IPS-20b (cell line): ENCODE measurements around the gene WDR91.

Experiments used
- H3K27ac ChIP-seq: one replicate; pipeline ENCODE4 v1.5.1; 2013; ENCODE audit warnings: low read length
- H3K27me3 ChIP-seq: 2 replicates; pipeline ENCODE4 v1.6.1; 2013; ENCODE audit warnings: mild to moderate bottlenecking, low read length, inconsistent platforms; ENCODE audit not compliant: insufficient read depth
- H3K36me3 ChIP-seq: 2 replicates; pipeline ENCODE4 v1.6.1; 2013; ENCODE audit warnings: low read depth, mild to moderate bottlenecking, inconsistent platforms, low read length, moderate library complexity; ENCODE audit not compliant: insufficient read depth
- H3K4me1 ChIP-seq: 2 replicates; pipeline ENCODE4 v1.6.1; 2013; ENCODE audit warnings: mild to moderate bottlenecking, control low read depth, inconsistent platforms, low read length, moderate library complexity; ENCODE audit not compliant: insufficient read depth
- H3K4me3 ChIP-seq: 2 replicates; pipeline ENCODE4 v1.5.1; 2013; ENCODE audit warnings: mild to moderate bottlenecking, low read length, inconsistent platforms
- H3K9ac ChIP-seq: 2 replicates; pipeline ENCODE4 v1.6.1; 2013; ENCODE audit warnings: low read depth, mild to moderate bottlenecking, inconsistent platforms, low read length, moderate library complexity
- H3K9me3 ChIP-seq: 2 replicates; pipeline ENCODE4 v1.6.1; 2013; ENCODE audit warnings: mild to moderate bottlenecking, low read depth, low read length, inconsistent platforms; ENCODE audit not compliant: insufficient read depth

The WDR91 gene

DNA sequence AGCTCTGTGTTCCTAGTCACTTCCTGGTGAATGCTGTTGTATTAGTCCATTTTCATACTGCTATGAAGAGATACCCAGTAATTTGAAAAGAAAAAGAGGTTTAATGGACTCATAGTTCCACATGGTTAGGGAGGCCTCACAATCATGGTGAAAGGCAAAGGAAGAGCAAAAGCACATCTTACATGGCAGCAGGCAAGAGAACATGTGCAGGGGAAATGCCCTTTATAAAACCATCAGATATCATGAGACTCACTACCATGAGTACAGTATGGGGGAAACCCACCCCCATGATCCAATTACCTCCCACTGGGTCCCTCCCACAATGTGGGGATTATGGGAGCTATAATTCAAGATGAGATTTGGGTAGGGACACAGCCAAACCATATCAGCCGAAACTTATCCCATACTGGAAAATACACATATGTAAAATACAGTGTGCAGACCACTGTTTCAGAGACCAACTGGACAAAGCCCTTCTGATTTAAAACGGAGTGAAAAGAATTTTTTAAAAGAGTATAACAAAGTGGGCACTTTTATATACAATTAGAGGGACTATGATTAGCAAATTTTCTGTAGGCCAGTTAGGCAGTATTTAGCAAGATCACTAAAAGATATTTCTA, 48.8 kb downstream of the WDR91 start:
- no peaks in the 10 kb centered on the region for H3K27me3 ChIP-seq
- no peak overlapping the region for H3K4me3 ChIP-seq
- H3K9ac ChIP-seq, result no peak overlapping the region
- peaks cover 33% of the 10 kb centered on the region for H3K36me3 ChIP-seq
- H3K9me3 ChIP-seq, result peaks cover 6% of the 10 kb centered on the region
- peaks cover 3% of the 10 kb centered on the region; the same call in 1 of the 2 replicates for H3K4me1 ChIP-seq
- H3K27ac ChIP-seq, result no peak overlapping the region

DNA sequence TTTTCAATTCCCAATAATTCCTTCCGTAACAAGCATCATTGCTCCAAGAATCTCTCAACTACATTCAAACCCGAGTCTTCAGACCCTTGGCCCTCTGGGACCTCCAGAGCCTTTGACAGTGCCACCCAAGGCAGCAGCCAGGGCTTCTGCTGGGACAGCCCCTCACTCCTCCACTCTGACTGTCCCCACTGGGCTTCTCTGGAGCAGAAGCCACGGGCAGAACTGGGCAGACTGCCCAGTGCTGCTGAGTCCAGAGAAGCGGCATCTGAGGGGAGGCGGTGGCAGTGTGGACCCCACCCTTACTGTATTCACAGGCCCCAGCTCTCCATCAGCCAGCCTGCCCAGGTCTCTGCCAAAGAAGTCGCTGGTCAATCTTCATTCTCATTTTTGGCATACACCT, 49.7 kb downstream of the WDR91 start:
- Histone ChIP-seq H3K9ac (no peak overlapping the region), H3K4me1 (peaks cover 3% of the 10 kb centered on the region; the same call in 1 of the 2 replicates), H3K27me3 (no peaks in the 10 kb centered on the region), H3K9me3 (peaks cover 8% of the 10 kb centered on the region), H3K27ac (no peak overlapping the region), H3K36me3 (peaks cover 24% of the 10 kb centered on the region), H3K4me3 (no peak overlapping the region)

DNA sequence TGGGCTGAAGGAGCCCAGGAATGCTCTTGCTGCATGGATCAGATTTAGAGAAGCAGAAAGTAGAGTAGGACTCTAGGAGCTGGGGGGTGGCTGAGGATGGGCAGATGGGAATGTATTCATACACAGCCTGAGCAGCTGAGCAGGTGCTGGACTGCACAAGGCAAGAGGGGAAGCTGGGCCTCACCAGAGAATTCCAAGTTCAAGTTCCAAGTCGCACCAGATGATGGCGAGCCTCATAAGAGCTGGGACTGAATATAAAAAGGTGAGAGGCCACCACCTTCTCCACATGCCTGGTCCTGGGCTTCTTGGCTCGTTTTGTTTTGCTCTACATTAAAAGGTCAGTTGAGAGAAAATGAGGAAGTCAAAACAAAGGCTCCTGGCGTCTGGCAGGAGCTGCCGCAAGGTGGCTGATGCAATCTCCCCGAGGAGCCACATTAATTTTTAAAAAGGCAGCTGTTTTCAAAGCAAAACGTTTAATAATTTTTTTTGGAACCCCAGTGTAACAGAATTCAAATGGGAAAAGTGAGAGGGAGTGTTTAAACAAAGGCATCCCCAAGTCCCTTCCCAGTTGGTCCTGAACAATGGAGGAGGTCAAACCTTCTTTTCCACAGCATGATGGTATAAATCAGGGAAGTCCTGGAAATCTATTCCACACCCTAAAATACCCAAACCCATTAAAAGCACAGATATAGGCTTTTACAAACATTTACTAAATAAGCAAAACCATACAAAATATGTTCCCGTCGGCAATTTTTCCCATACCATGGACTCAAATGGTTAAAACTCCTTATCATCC, 50.3 kb downstream of the WDR91 start:
- peaks cover 3% of the 10 kb centered on the region; the same call in 1 of the 2 replicates for H3K4me1 ChIP-seq
- H3K27me3 ChIP-seq, result no peaks in the 10 kb centered on the region
- H3K9me3 ChIP-seq, result peaks cover 14% of the 10 kb centered on the region
- no peak overlapping the region for H3K27ac ChIP-seq
- H3K9ac ChIP-seq, result no peak overlapping the region
- no peak overlapping the region for H3K4me3 ChIP-seq
- H3K36me3 ChIP-seq, result peaks cover 18% of the 10 kb centered on the region

DNA sequence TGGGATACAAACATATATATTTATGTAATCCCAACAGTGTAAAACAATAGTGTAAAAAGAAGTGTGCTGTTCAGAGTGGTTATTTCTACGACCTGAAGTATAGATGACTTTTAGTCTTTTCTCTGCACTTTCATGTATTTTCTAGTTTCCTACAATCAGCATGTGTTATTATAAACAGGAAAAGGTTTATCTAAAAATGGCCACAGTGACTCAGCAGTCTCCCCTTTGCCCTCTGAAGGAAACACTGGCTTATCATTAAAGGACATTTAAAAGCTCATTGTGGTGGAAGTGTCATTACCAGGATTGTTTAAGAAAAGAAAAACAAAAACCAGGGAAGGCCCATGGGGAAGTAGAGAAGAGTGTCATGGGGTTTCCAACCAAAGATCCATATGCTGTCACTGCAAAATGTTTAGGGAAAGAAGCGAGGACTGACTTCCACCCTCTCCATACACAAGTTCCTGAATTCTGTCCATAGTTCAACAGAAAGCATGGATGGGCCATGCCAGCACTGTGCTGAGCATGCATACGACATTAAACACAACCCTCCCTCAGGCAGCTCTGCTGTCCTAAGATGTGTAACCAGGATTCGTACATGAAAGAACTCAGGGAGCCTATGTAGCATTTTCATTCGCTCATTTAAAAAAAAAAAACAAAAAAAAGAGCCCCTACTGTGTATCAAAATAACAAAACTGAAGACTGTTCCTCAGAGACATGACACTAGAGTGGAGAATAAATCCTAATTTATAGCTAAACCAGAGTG, 51.0 kb downstream of the WDR91 start:
- no peak overlapping the region for H3K9ac ChIP-seq
- H3K4me1 ChIP-seq, result peaks cover 3% of the 10 kb centered on the region; the same call in 1 of the 2 replicates
- peaks cover 10% of the 10 kb centered on the region for H3K36me3 ChIP-seq
- no peak overlapping the region for H3K4me3 ChIP-seq
- H3K27me3 ChIP-seq, result no peaks in the 10 kb centered on the region
- H3K9me3 ChIP-seq, result peaks cover 22% of the 10 kb centered on the region
- H3K27ac ChIP-seq, result no peak overlapping the region

DNA sequence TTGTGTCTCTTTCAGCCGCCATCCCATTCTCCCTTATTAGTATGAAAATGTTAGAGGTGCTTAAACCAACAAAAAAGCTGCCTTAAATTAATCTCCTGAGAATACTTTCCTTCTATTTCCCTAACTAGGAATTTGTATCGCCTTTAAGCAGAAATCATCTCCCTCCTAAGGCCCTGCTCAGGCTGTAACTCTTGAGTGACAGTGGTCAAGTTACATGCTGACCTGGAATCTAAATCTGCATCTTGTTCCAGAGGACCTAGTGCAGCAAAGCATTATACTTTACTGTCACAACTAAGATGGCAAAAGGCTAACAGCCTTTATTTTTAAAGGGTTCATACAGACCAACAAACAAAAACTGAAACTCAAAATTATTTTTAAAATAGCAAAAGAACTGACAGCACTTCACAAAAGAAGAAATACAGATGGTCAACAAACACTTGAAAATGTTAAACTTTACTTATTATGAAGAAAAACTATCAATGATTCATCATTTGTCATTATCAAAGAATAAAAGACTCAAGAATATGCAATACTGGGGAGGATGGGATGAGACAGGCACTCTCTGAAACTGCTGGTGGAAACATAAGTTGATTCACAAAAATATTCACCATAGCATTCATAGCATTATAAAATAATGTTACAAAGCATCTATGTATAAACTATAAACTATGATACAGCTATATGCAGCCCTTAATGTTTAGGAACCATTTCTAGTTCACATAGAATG, 51.8 kb downstream of the WDR91 start:
- no peak overlapping the region for H3K9ac ChIP-seq

DNA sequence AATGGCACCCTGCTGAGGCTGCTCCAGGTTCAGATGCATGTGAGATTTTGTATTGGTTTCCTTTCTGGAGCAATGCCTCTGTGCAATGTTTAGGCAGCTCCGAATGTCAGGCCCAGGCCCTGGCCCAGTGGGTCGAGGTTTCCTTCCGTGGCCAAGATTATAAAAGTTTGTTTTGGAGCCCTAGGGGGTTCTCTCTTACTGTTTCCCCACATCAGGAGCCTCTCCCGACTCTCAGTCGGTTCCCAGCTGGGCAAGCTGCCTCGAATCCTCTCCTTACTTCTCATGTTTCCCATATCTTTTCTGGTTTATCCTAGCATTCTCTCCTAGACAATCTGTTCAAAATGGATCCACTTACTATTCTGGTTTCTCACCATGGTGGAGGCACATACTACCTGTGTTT, 52.5 kb downstream of the WDR91 start:
- peaks cover 23% of the 10 kb centered on the region for H3K9me3 ChIP-seq

More for the DNA sequence above, 51.8 kb downstream of the WDR91 start:
- Histone ChIP-seq H3K4me3 (no peak overlapping the region), H3K9me3 (peaks cover 23% of the 10 kb centered on the region), H3K4me1 (peaks cover 3% of the 10 kb centered on the region; the same call in 1 of the 2 replicates), H3K36me3 (peaks cover 3% of the 10 kb centered on the region; the same call in 1 of the 2 replicates), H3K27ac (no peak overlapping the region), H3K27me3 (no peaks in the 10 kb centered on the region)

DNA sequence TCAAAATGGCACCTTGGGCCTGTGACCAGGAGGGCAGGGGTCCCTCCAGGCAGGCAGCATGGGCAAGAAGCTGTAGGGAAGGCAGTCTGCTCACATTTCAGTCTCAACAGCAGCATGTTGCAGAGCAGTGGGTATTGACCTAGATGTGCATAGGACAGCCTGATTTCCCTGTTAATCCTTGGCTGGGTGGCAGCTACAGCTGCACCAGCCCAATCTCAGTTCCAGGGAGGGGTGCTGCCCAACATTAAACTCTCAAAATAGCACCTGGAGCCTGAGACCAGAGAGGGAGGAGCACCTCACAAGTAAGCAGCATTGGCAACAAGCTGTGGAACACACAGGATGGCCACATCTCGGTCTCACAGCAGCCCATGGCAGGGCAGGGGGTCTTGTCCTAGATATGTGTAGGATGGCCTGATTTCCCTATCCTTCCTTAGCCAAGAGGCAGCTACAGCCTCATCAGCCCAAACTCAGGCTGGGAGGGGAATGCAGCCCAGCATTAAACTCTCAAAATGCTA, 53.1 kb downstream of the WDR91 start:
- H3K9ac ChIP-seq, result no peak overlapping the region
- H3K9me3 ChIP-seq, result peaks cover 23% of the 10 kb centered on the region
- H3K4me1 ChIP-seq, result peaks cover 3% of the 10 kb centered on the region; the same call in 1 of the 2 replicates
- H3K4me3 ChIP-seq, result no peak overlapping the region
- H3K27me3 ChIP-seq, result no peaks in the 10 kb centered on the region
- H3K36me3 ChIP-seq, result no peaks in the 10 kb centered on the region
- H3K27ac ChIP-seq, result no peak overlapping the region

More for the DNA sequence above, 52.5 kb downstream of the WDR91 start:
- Histone ChIP-seq H3K4me3 (no peak overlapping the region), H3K9ac (no peak overlapping the region), H3K27ac (no peak overlapping the region), H3K36me3 (no peaks in the 10 kb centered on the region), H3K27me3 (no peaks in the 10 kb centered on the region), H3K4me1 (peaks cover 3% of the 10 kb centered on the region; the same call in 1 of the 2 replicates)

DNA sequence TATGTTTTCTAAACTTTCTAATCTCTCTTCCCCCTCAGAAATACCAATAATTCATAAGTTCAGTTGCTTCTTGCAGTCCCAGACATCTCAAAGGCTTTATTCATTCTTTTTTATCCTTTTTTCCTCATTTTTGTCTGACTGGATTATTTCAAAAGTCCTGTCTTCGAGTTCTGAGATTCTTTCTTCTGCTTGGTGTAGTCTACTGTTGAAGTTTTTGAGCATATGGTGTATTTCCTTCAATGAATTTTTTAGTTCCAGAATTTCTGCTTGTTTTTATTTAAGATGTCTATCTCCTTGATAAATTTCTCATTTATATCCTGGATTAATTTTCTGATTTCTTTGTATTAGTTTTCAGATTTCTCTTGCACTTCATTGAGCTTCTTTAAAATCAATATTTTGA, 55.0 kb downstream of the WDR91 start:
- no peaks in the 10 kb centered on the region for H3K36me3 ChIP-seq
- H3K9ac ChIP-seq, result no peak overlapping the region
- H3K27me3 ChIP-seq, result no peaks in the 10 kb centered on the region
- peaks cover 3% of the 10 kb centered on the region; the same call in 1 of the 2 replicates for H3K4me1 ChIP-seq
- no peak overlapping the region for H3K27ac ChIP-seq
- no peak overlapping the region for H3K4me3 ChIP-seq
- H3K9me3 ChIP-seq, result peaks cover 18% of the 10 kb centered on the region

DNA sequence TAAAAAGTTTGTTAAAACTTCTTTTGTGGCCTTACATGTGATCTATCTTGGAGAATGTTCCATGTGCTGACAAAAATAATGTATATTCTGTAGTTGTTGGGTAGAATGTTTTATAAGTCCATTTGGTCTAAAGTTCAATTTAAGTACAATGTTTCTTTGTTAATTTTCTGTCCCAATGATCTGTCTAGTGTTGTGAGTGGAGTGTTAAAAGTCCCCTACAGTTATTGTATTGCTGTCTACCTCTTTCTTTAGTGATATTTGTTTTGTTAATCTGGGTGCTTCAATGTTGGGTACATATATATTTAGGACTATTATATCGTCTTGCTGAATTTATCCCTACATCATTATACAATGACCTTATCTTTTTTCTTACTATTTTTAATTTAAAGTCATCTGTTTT, 56.6 kb downstream of the WDR91 start:
- Histone ChIP-seq H3K4me1 (no peaks in the 10 kb centered on the region; the same call in 1 of the 2 replicates), H3K9me3 (peaks cover 18% of the 10 kb centered on the region)

DNA sequence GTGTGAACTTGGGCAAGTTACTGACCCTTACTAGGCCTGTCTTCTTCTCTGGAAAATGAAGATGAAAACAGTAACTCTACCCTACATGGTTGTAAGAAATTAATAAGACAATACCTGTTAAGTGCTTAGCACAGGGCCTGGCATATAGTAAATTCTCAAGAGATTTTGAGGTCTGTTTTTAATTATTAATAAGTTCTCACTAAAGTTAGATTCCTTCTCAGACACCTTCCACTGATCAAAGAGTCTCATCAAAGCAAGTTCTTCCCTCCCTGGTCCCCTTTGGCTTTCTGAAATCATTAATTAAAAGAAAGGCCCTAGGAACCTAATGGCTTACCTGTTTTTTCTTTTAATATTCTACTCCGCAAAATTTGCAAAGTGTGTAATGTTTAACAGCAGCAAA, 58.9 kb downstream of the WDR91 start:
- Histone ChIP-seq H3K4me1 (no peaks in the 10 kb centered on the region), H3K9ac (no peak overlapping the region), H3K36me3 (no peaks in the 10 kb centered on the region), H3K9me3 (peaks cover 16% of the 10 kb centered on the region), H3K27me3 (no peaks in the 10 kb centered on the region), H3K27ac (no peak overlapping the region), H3K4me3 (no peak overlapping the region)

More for the DNA sequence above, 56.6 kb downstream of the WDR91 start:
- Histone ChIP-seq H3K36me3 (no peaks in the 10 kb centered on the region), H3K4me3 (no peak overlapping the region), H3K27ac (no peak overlapping the region), H3K9ac (no peak overlapping the region), H3K27me3 (no peaks in the 10 kb centered on the region)

DNA sequence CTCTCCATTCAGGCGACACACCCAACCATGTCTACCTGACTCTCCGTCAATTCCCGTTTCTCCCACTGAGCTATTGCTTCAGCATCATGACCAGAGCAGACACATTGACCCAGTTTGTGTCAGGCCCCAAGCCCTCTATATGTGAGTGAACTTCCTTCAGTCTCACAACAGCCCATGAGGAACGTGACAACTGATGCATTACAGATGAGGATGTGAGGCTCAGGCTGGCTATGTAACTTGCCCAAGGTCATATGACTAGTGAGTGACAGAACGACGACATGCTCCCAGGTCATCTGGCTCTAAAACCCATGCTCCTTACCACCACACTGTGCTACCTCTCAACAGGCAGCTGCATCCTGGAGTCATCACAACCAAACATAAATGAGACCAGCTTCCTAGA, 59.8 kb downstream of the WDR91 start:
- H3K27ac ChIP-seq, result no peak overlapping the region

More for the DNA sequence above, 59.8 kb downstream of the WDR91 start:
- Histone ChIP-seq H3K36me3 (no peaks in the 10 kb centered on the region), H3K9ac (no peak overlapping the region), H3K4me1 (no peaks in the 10 kb centered on the region), H3K27me3 (no peaks in the 10 kb centered on the region), H3K9me3 (peaks cover 14% of the 10 kb centered on the region), H3K4me3 (no peak overlapping the region)
